Measurements from ENCODE around the gene SERPINB8. TPM values are rescaled to one million over a fixed set of nuclear protein-coding genes. Genes with fewer than 3 reads are reported as not detected.
A peak's percentile ranks its signal among the peaks of the same experiment; 100 is the strongest.
"Not testable (repeated sequence)": the region's sequence is repeated elsewhere in the genome, so short reads cannot be mapped to it uniquely, and the experiment has no call there.

SERPINB8 gene
- total and polyA plus RNA-seq, 10 donors, result 4.6 to 23.4 (median 14.5) TPM

DNA sequence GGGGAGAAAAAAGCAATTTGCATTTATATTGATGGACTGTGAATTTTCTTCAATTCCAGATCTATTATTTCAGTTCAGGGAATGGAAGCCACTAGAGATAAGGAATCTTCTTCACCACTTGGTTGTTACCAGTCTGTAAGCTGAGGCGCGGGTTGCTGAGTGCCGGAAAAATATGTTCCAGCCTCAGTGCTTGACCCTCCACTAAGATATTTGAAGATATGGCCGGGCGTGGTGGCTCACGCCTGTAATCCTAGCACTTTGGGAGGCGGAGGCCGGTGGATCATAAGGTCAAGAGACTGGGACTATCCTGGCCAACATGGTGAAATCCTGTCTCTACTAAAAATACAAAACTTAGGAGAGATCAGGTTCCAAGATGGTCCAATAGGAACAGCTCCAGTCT is 29.9 kb upstream of the SERPINB8 start:
- Histone ChIP-seq H3K27me3 (replicated peaks in 1 of 7) (peaks cover 0 to 40% (median 5%) of the 10 kb centered on the region in 7 donors), H3K4me1 (peaks cover 9 to 20% (median 14%) of the 10 kb centered on the region in 6 donors), H3K4me3 (no peak overlapping the region), H3K27ac (no peak overlapping the region), H3K9me3 (no peaks in the 10 kb centered on the region), H3K36me3 (no peaks in the 10 kb centered on the region)
- intact Hi-C loops (cut with DNase I; ENCODE audit: low total_unique reads), result no loop called here
- WGBS, 5 donors, result 93 to 97% (median 95%) methylated on average over 8 of the region's 8 CpGs
- no peak for DNase-seq
- TF ChIP-seq POLR2A (IDR thresholded peaks at IDR 0.05) (no peak), POLR2AphosphoS5 (IDR thresholded peaks at IDR 0.05) (no peak)
- TF ChIP-seq, protein P1, sequence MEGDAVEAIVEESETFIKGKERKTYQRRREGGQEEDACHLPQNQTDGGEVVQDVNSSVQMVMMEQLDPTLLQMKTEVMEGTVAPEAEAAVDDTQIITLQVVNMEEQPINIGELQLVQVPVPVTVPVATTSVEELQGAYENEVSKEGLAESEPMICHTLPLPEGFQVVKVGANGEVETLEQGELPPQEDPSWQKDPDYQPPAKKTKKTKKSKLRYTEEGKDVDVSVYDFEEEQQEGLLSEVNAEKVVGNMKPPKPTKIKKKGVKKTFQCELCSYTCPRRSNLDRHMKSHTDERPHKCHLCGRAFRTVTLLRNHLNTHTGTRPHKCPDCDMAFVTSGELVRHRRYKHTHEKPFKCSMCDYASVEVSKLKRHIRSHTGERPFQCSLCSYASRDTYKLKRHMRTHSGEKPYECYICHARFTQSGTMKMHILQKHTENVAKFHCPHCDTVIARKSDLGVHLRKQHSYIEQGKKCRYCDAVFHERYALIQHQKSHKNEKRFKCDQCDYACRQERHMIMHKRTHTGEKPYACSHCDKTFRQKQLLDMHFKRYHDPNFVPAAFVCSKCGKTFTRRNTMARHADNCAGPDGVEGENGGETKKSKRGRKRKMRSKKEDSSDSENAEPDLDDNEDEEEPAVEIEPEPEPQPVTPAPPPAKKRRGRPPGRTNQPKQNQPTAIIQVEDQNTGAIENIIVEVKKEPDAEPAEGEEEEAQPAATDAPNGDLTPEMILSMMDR (IDR thresholded peaks at IDR 0.05 in 8 of 11, conservative IDR thresholded peaks at IDR 0.05 in 3 of 11), result no peak

DNA sequence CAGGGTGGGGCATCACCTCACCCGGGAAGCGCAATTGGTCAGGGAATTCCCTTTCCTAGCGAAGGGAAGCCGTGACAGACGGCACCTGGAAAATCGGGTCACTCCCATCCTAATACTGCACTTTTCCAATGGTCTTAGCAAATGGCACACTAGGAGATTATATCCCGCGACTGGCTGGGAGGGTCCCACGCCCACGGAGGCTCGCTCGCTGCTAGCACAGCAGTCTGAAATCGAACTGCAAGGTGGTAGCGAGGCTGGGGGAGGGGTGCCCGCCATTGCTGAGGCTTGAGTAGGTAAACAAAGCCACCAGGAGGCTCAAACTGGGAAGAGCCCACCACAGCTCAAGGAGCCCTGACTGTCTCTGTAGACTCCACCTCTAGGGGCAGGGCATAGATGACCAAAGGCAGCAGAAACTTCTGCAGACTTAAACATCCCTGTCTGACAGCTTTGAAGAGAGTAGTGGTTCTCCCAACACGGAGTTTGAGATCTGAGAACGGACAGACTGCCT is 29.3 kb upstream of the SERPINB8 start:
- Histone ChIP-seq H3K27me3 (replicated peaks in 1 of 7) (peaks cover 0 to 44% (median 5%) of the 10 kb centered on the region in 7 donors), H3K4me1 (peaks cover 9 to 19% (median 14%) of the 10 kb centered on the region in 6 donors)
- H3K36me3 ChIP-seq; intact Hi-C loops (cut with DNase I; ENCODE audit: low total_unique reads); H3K27ac ChIP-seq; H3K4me3 ChIP-seq; DNase-seq; H3K9me3 ChIP-seq: not testable (repeated sequence)
- 88 to 90% (median 89%) methylated on average over 14 to 17 of the region's 17 CpGs for WGBS, 5 donors

DNA sequence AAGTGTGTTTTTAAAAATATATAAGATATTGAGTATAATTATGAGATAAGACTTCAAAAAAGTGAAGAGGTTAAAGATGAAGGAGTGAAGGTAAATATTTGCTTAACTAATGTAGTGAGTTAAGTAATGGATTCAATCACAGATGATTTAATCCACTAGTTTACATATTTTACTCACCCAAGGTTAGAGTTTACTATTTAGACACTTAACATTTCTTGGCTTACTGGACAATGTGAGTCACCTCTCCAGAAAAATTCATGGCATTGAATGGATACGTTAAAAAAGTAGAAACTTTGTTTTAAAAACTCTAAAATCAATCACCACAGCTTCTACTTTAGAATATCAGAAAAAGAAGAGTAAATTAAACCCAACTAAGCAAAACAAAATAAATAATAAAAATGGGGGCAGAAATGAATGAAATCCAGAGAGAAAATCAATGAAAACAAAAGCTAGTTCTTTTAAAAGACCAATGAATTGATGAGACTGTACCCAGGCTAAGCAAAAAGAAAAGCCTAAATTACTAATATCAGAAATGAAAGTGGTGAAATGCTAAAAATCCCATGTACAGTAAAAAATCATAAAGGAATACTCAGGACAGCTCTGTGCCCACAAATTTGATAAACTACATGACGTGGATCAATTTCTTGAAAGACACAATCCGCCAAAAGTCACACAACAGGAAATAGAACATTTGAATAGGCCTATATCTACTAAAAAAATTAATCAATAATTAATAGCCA is 22.7 kb upstream of the SERPINB8 start:
- Histone ChIP-seq H3K4me3 (no peak overlapping the region), H3K27ac (no peak overlapping the region), H3K36me3 (no peaks in the 10 kb centered on the region), H3K4me1 (peaks cover 3 to 14% (median 12%) of the 10 kb centered on the region in 6 donors), H3K27me3 (replicated peaks in 1 of 7) (peaks cover 0 to 27% (median 0%) of the 10 kb centered on the region in 7 donors), H3K9me3 (peaks cover 0 to 2% (median 0%) of the 10 kb centered on the region in 8 donors)
- WGBS, 5 donors, result 64 to 88% (median 79%) methylated on average over 3 of the region's 3 CpGs
- TF ChIP-seq, protein P1 (IDR thresholded peaks at IDR 0.05 in 8 of 11, conservative IDR thresholded peaks at IDR 0.05 in 3 of 11), result no peak
- TF ChIP-seq POLR2A (IDR thresholded peaks at IDR 0.05), result no peak
- no peak for TF ChIP-seq POLR2AphosphoS5 (IDR thresholded peaks at IDR 0.05)
- no peak for DNase-seq
- intact Hi-C loops (cut with DNase I; ENCODE audit: low total_unique reads), result no loop called here

DNA sequence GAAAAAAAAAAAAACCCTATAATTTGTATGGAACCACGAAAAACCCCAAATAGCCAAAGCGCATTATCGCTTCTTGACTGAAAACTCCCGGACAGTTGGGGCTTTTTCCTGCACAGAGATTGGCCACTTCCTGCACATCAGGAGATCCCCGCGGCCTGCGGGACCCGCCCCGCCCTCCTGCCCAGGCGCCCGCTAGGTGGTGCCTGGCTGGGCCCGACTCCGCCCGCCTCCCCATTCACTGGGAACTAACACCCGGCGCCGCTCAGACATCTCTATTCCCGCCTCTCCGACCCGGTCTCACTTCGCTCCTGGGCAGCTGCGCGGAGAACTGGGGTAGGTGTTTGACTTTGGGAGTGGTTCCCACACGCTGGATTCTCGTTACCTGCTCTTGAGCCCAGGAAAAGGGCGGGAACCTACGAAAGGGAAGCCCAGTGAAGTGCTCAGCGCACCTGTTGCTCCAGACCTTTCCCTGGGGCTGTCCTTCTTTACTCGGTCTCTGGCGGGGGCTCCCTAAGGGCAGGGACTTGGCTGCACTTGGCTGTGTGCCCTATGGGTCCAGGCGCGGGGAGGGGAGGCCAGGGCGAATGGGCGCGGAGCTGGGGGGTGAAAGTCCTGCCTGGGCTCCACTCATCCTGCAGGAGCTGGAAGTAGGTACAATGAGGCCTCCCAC is 20.7 kb upstream of the SERPINB8 start, which contains the start of gene HMSD:
Gene HMSD (plus strand): TSS at position 234 of the 670 bp plus-strand sequence. CDS start 4,155 bp downstream, outside the sequence.
- Histone ChIP-seq H3K36me3 (no peaks in the 10 kb centered on the region), H3K4me1 (peaks cover 3 to 14% (median 12%) of the 10 kb centered on the region in 6 donors), H3K9me3 (peaks cover 0 to 2% (median 0%) of the 10 kb centered on the region in 8 donors), H3K27ac (peak within 1 kb of the TSS in 4 of 8 donors; percentile 15 to 50 (median 32)), H3K27me3 (replicated peaks in 1 of 7) (peaks cover 0 to 22% (median 0%) of the 10 kb centered on the region in 7 donors), H3K4me3 (peak within 1 kb of the TSS in 7 of 8 donors; percentile 1 to 65 (median 26))
- WGBS, 5 donors, result 13 to 34% (median 22%) methylated on average over 35 of the region's 35 CpGs
- TF ChIP-seq, protein P1 (IDR thresholded peaks at IDR 0.05 in 8 of 11, conservative IDR thresholded peaks at IDR 0.05 in 3 of 11), result peak in 7 of 11 experiments; percentile 23 to 67 (median 55)
- TF ChIP-seq POLR2AphosphoS5 (IDR thresholded peaks at IDR 0.05) (peak in 2 of 3 donors; percentile 39 to 41), POLR2A (IDR thresholded peaks at IDR 0.05) (no peak)
- DNase-seq, result peak; percentile 88
- intact Hi-C loops (cut with DNase I; ENCODE audit: low total_unique reads), result no loop called here

All from spleen (tissue), 11 donors.